SK-N-SH (cell line): Measurements from ENCODE around the gene EGFL8. TPM values are rescaled to one million over a fixed set of nuclear protein-coding genes. Genes with fewer than 3 reads are reported as not detected.

ENCODE experiments used
- CTCF ChIA-PET: fragments of 300-600, 350-600 bp; formaldehyde crosslinking; extraction: SDS; loops from one replicate; lab custom pipeline; 2021; lab: Yijun Ruan, JAX
- POLR2A ChIA-PET: fragments of 350-600 bp; sonication (Branson Sonifier 250); formaldehyde crosslinking; extraction: SDS; loops from one replicate; lab custom pipeline; 2020; ENCODE audit warnings: antibody characterized with exemption, inconsistent platforms; lab: Yijun Ruan, JAX
- DNase-seq: peaks from one replicate; pipeline ENCODE4 v3.0.0; 2012
- H2AFZ ChIP-seq: fragments of 200-600 bp; sonication (generic); 2 replicates; pipeline ENCODE4 v1.8.1; 2016; ENCODE audit warnings: antibody characterized with exemption, mild to moderate bottlenecking, low read depth
- H3F3A ChIP-seq: fragments of 200-600 bp; sonication (generic); replicated peaks from 2 replicates; pipeline ENCODE3; 2016; ENCODE audit warnings: antibody characterized with exemption, mild to moderate bottlenecking; ENCODE audit not compliant: insufficient read depth
- H3K27ac ChIP-seq, 2 experiments: fragments of 200-500 bp in 1 of 2; fragments of 200-600 bp in 1 of 2; sonication (Bioruptor generic) in 1 of 2; sonication (generic), shearing (Covaris generic) in 1 of 2; 2 replicates each; pipeline versions ENCODE4 v1.5.1 to v1.6.1; 2014 to 2016; ENCODE audit warnings: low read depth in 2 of 2, inconsistent platforms in 1 of 2, low read length in 1 of 2, mild to moderate bottlenecking in 1 of 2, mixed read lengths in 1 of 2
- H3K27me3 ChIP-seq: fragments of 200-600 bp; sonication (generic), shearing (Covaris generic); 2 replicates; pipeline ENCODE4 v1.6.1; 2016; ENCODE audit warnings: mixed run types; ENCODE audit not compliant: insufficient read depth
- H3K36me3 ChIP-seq, 2 experiments: fragments of 200-500 bp in 1 of 2; fragments of 200-600 bp in 1 of 2; sonication (Bioruptor generic) in 1 of 2; sonication (generic) in 1 of 2; replicated peaks in 1 of 2; 2 replicates each; pipeline versions ENCODE3 to v1.5.1; 2014 to 2016; ENCODE audit warnings: low read length in 1 of 2, mild to moderate bottlenecking in 1 of 2; ENCODE audit not compliant: insufficient read depth in 2 of 2, control insufficient read depth in 1 of 2
- H3K4me1 ChIP-seq, 2 experiments: fragments of 200-500 bp in 1 of 2; fragments of 200-600 bp in 1 of 2; sonication (Bioruptor generic) in 1 of 2; sonication (generic), shearing (Covaris generic) in 1 of 2; 2 replicates each; pipeline versions ENCODE4 v1.5.1 to v1.6.1; 2014 to 2016; ENCODE audit warnings: low read depth in 1 of 2, low read length in 1 of 2, mixed run types in 1 of 2; ENCODE audit not compliant: insufficient read depth in 2 of 2, control insufficient read depth in 1 of 2
- H3K4me2 ChIP-seq: fragments of 200-600 bp; sonication (generic), shearing (Covaris generic); 2 replicates; pipeline ENCODE4 v1.6.1; 2017; ENCODE audit warnings: mixed run types
- H3K4me3 ChIP-seq, 2 experiments: fragments of 200-500 bp in 1 of 2; fragments of 200-600 bp in 1 of 2; sonication (Bioruptor generic) in 1 of 2; sonication (generic), shearing (Covaris generic) in 1 of 2; 2 replicates each; pipeline versions ENCODE4 v1.5.1 to v1.8.1; 2014 to 2016; ENCODE audit warnings: low read depth in 2 of 2, inconsistent platforms in 1 of 2, low read length in 1 of 2, mild to moderate bottlenecking in 1 of 2, mixed read lengths in 1 of 2, moderate library complexity in 1 of 2
- H3K79me2 ChIP-seq: fragments of 200-600 bp; sonication (generic); 2 replicates; pipeline ENCODE4 v1.8.1; 2017; ENCODE audit warnings: mild to moderate bottlenecking; ENCODE audit not compliant: insufficient read depth
- H3K9ac ChIP-seq: fragments of 200-600 bp; sonication (generic); 2 replicates; pipeline ENCODE4 v1.6.1; 2017; ENCODE audit warnings: mixed run types
- H3K9me2 ChIP-seq: fragments of 200-600 bp; sonication (generic); 2 replicates; pipeline ENCODE4 v1.6.1; 2017; ENCODE audit warnings: mixed run types
- H3K9me3 ChIP-seq: fragments of 200-600 bp; sonication (generic); 2 replicates; pipeline ENCODE4 v1.6.1; 2017; ENCODE audit warnings: mixed run types, mild to moderate bottlenecking, moderate library complexity
- H4K20me1 ChIP-seq: fragments of 200-600 bp; sonication (generic); 2 replicates; pipeline ENCODE4 v1.6.1; 2017; ENCODE audit warnings: mild to moderate bottlenecking, mixed run types; ENCODE audit not compliant: insufficient read depth
- ELF1 ChIP-seq: IDR thresholded peaks from 2 replicates; pipeline ENCODE4 v1.4.0; 2012
- EP300 ChIP-seq, 2 experiments: IDR thresholded peaks; 2 replicates each; pipeline versions ENCODE4 v1.4.0 to v1.6.1; 2012; ENCODE audit warnings: borderline replicate concordance in 1 of 2, low read depth in 1 of 2, low read length in 1 of 2
- FOSL2 ChIP-seq: IDR thresholded peaks from 2 replicates; pipeline ENCODE4 v1.4.0; 2012; ENCODE audit warnings: low read depth, mild to moderate bottlenecking, moderate library complexity, borderline replicate concordance
- GABPA ChIP-seq: IDR thresholded peaks from 2 replicates; pipeline ENCODE4 v1.4.0; 2012; ENCODE audit warnings: low read depth, mild to moderate bottlenecking
- GATA2 ChIP-seq: sonication (generic); formaldehyde crosslinking; IDR thresholded peaks from 2 replicates; pipeline ENCODE4 v1.5.0; 2020; ENCODE audit warnings: mild to moderate bottlenecking, missing genetic modification reagents
- MEF2A ChIP-seq: IDR thresholded peaks from 2 replicates; pipeline ENCODE4 v1.4.0; 2012; ENCODE audit warnings: low read depth, borderline replicate concordance
- MXI1 ChIP-seq: IDR thresholded peaks from 2 replicates; pipeline ENCODE4 v1.6.1; 2012; ENCODE audit warnings: mild to moderate bottlenecking, low read depth, low read length, improper control_type of control experiment
- RAD21 ChIP-seq: IDR thresholded peaks from 2 replicates; pipeline ENCODE4 v1.6.1; 2012; ENCODE audit warnings: mild to moderate bottlenecking, low read length
- RFX5 ChIP-seq: IDR thresholded peaks from 2 replicates; pipeline ENCODE4 v1.6.1; 2012; ENCODE audit warnings: mild to moderate bottlenecking, improper control_type of control experiment, low read length
- TCF12 ChIP-seq: IDR thresholded peaks from 2 replicates; pipeline ENCODE4 v1.4.0; 2012
- WGBS: methylation state at CpG from one replicate; pipeline ENCODE4 v1.1.6; 2017; ENCODE audit warnings: low lambda C conversion rate; 5-methylcytosine and 5-hydroxymethylcytosine counted together
- polyA plus RNA-seq, 3 experiments: library from polyadenylated mRNA; depleted of rRNA; stranded (reverse); fragments of >200 nt; gene quantifications; 2 replicates each; pipeline ENCODE4 v1.2.3, GENCODE V29; 2012
- TF ChIP-seq, protein P1 (sequence below): fragments of 150-350 bp; IDR thresholded peaks from 2 replicates; pipeline ENCODE4 v1.6.1; 2017; ENCODE audit warnings: antibody characterized with exemption, low read length, low read depth, borderline replicate concordance

EGFL8 gene
- polyA plus RNA-seq, 1 of the 3 experiments (the other 2 are of a cell fraction), result 7.7 TPM

DNA sequence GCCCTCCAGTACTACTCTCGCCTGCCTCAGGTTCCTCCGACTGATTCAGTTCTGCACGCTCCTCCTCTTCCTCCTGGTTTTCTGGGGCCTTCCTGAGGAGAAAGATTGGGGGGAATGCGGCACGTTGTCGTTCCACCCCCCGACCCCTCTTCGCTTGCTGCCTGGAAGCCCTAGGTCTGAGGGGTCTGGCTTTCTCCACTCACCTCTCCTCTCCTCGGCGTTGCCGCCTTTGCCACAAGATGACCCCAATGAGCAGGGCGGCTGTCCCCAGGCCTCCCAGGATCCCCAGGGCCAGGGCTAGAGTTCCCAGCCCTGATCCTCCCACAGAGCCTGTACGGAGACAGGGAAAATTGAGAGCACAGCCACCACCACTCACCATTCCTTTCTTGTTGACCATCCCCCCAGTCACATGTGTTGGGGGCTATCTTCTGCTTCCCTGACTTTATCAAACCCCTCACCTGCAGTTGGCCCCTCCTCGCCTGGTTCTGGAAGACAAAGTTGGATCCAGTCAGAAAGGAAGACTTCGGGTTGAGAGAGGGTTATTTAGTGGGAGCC, 16.8 kb downstream of the EGFL8 start:
- Histone ChIP-seq H3K9me3 (no peaks in the 10 kb centered on the region), H2AFZ (no peak overlapping the region), H3K9ac (no peak overlapping the region), H3K9me2 (no peaks in the 10 kb centered on the region), H3K27ac (no peak overlapping the region), H3F3A (peaks cover 16% of the 10 kb centered on the region), H3K79me2 (peaks cover 13% of the 10 kb centered on the region; the same call in 1 of the 2 replicates), H3K4me1 (peaks cover 12 to 23% of the 10 kb centered on the region in 2 experiments; a peak in 3 of 4 replicates), H3K27me3 (no peaks in the 10 kb centered on the region), H3K4me3 (no peak overlapping the region), H3K36me3 (peaks cover 9 to 28% of the 10 kb centered on the region in 2 experiments), H4K20me1 (no peaks in the 10 kb centered on the region), H3K4me2 (no peak overlapping the region)
- ChIA-PET POLR2A (no interaction called here), CTCF (no interaction called here)
- DNase-seq, result no peak
- WGBS, result 97% methylated on average over 15 of the region's 15 CpGs
- TF ChIP-seq MEF2A (no peak), EP300 (IDR thresholded peaks at IDR 0.05; ENCODE audit: borderline replicate concordance in 1 of 2, low read depth in 1 of 2, low read length in 1 of 2) (no peak)
- TF ChIP-seq, protein P1, sequence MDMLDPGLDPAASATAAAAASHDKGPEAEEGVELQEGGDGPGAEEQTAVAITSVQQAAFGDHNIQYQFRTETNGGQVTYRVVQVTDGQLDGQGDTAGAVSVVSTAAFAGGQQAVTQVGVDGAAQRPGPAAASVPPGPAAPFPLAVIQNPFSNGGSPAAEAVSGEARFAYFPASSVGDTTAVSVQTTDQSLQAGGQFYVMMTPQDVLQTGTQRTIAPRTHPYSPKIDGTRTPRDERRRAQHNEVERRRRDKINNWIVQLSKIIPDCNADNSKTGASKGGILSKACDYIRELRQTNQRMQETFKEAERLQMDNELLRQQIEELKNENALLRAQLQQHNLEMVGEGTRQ, result no peak

DNA sequence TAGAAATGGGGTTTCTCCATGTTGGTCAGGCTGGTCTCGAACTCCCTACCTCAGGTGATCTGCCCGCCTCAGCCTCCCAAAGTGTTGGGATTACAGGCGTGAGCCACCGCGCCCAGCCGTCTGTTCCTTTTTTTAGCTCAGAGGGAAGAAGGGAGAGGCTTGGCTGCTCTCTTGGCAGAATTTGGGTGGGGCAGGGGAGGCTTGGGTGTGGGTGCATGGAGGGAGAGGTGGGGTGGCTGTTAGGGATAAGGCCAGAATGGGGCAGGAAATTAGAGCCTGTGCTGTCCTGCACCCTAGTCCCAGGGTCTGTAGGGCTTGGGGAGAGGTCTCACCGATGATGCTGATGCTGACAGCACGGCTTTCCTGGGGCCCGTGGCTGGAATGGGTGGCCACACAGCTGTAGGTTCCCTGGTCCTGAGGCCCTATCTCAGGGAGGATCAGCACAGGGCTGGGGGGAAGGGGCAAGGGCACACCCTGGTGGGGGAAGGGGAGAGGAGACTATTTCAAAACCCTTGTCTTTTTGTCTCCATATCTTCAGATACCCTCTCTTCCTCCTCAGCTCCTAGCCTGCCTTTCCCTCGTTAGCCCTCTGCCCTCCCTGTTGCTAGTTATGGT, 17.6 kb downstream of the EGFL8 start:
- Histone ChIP-seq H2AFZ (no peak overlapping the region), H3F3A (peaks cover 21% of the 10 kb centered on the region), H3K27me3 (no peaks in the 10 kb centered on the region), H3K4me2 (no peak overlapping the region), H3K4me1 (peaks cover 4 to 15% of the 10 kb centered on the region in 2 experiments; a peak in 2 of 4 replicates), H3K9me3 (no peaks in the 10 kb centered on the region), H3K27ac (no peak overlapping the region), H3K4me3 (no peak overlapping the region), H3K9ac (no peak overlapping the region), H3K79me2 (peaks cover 13% of the 10 kb centered on the region; the same call in 1 of the 2 replicates)
- CTCF ChIA-PET, result interaction anchor here (0.8 to 1.4 kb wide), 3 partner anchors 12 to 584 kb away, joined by 3 to 4 read pairs (median 4); no protein-coding TSS in a partner anchor
- TF ChIP-seq TCF12 (no peak), MXI1 (no peak), RFX5 (no peak), FOSL2 (no peak), ELF1 (no peak)
- TF ChIP-seq, all 33 proteins: peak for 0
- Histone ChIP-seq H4K20me1 (no peaks in the 10 kb centered on the region), H3K36me3 (peaks cover 9 to 36% of the 10 kb centered on the region in 2 experiments), H3K9me2 (no peaks in the 10 kb centered on the region)
- 98% methylated on average over 9 of the region's 10 CpGs for whole genome bisulfite sequencing
- DNase-seq, result no peak
- POLR2A ChIA-PET, result no interaction called here

DNA sequence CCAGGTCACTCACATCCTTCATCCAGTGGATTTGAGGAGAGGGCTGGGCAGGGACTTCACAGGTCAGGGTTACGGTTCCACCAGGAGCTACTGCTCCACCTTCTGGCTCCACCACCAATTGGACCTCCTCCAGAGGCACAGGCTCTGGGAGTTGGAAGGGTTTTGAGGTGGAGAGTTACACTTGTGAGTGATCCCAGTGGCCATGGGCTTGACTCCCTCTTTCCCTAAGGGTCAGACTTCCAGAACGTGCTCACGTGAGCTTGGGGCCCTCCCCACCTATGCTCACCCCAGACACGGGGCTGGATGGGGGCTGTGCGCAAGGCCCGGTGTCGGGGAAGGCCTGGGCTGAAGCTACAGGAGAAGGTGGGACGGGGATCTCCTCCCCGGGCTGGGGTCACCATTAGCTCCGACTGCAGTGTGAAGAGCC, 18.2 kb downstream of the EGFL8 start:
- no peaks in the 10 kb centered on the region for H3K27me3 ChIP-seq
- CTCF ChIA-PET, result interaction anchor here (0.8 to 1.4 kb wide), 3 partner anchors 12 to 584 kb away, joined by 3 to 4 read pairs (median 4); no protein-coding TSS in a partner anchor
- H3K4me3 ChIP-seq, result no peak overlapping the region
- peaks cover 20% of the 10 kb centered on the region for H3F3A ChIP-seq
- H2AFZ ChIP-seq, result no peak overlapping the region
- no peaks in the 10 kb centered on the region for H3K9me2 ChIP-seq
- H3K36me3 ChIP-seq, result peaks cover 15 to 41% of the 10 kb centered on the region in 2 experiments
- H3K27ac ChIP-seq, result no peak overlapping the region
- DNase-seq, result no peak
- peaks cover 13% of the 10 kb centered on the region; the same call in 1 of the 2 replicates for H3K79me2 ChIP-seq
- H4K20me1 ChIP-seq, result no peaks in the 10 kb centered on the region
- no peak overlapping the region for H3K4me2 ChIP-seq
- H3K9me3 ChIP-seq, result no peaks in the 10 kb centered on the region
- WGBS, result 100% methylated on average over 1 of the region's 10 CpGs
- H3K9ac ChIP-seq, result no peak overlapping the region
- TF ChIP-seq GATA2 (no peak), GABPA (no peak), RAD21 (no peak)
- POLR2A ChIA-PET, result no interaction called here
- peaks cover 4 to 12% of the 10 kb centered on the region in 2 experiments; a peak in 2 of 4 replicates for H3K4me1 ChIP-seq
